Measurements from ENCODE around the gene ERVMER34-1.
A peak's percentile ranks its signal among the peaks of the same experiment; 100 is the strongest.

ERVMER34-1 gene

GRCh38 chr4:52716364-52717151 is 34.7 kb downstream of the ERVMER34-1 start:
- no peak for DNase-seq

GRCh38 chr4:52715914-52716313 is 35.3 kb downstream of the ERVMER34-1 start:
- DNase-seq: no peak

DNA sequence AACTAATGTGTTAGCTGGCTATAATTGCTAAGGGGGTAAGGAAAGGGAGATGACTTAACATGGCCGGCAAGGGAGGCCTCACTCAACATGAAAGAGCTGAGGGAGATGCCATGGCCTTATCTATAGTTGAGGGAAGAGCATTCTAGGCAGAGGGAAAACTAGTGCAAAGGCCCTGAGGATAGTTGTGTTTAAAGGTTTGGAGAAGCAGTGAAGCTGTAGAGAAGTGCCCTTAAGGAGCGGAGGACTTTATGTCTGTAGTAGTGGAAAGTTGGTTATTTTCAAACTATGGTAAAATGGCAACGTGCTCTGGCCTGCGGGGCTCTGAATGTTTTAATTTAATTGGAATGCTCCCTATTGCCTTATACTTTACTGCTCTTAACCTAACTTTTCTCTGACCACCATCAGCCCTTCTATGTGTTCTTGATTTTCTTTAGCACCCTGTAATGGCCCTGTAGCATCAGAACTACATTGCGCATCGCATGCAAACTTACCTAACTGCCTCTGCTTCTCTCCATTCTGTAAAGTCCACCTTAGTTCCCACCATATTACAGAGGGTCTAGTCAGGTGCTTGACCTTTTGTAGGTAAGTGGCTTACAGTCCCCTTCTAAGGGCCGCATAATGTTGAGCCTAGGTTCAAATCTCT is 35.8 kb downstream of the ERVMER34-1 start:
- no peak for DNase-seq

DNA sequence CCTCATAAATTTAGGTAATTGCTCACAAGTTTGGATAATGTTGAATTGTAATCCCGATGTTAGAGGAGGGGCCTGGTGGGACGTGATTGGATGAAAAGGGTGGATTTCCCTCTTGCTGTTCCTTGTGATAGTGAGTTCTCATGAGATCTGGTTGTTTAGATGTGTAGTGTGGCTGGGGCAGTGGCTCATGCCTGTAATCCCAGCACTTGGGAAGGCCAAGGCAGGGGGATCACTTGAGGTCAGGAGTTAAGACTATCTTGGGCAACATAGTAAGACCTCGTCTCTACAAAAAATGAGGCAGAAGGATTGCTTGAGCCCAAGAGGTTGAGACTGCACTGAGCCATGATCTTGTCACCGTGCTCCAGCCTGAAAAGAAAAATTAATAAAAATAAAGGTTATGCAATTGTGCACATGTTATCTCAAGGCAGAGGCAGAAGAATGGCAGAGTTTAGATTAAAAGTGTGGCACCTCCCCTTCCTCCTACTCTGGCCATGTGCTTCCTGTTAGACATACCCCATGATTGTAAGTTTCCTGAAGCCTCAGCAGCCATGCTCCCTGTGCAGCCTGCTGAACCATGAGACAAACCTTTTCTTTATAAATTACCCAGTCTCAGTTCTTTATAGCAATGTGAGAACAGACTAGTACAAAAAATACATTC is 36.5 kb downstream of the ERVMER34-1 start:
- no peak for DNase-seq

DNA sequence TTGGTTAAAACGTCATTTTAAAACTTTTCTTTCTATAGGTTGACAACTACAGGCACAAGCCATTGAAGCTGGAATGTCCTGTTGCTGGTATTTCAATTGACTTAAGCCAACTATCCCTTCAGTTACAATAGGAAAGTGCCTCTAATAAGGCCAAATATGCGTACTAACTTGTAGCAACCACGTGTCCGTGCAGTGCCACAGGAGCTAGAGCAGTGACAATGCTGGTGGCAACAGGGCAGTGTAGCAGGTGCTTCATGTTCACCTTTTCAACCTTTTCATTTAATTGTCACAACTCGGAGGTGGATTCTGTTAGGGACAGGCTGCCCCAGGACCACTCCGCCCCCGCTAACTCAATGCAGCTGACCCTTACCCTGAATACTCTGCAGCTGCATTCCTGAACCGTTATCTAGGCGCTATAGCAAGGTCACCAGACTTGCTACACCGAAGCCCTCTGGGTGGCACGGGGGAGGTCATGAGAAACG is 37.7 kb downstream of the ERVMER34-1 start:
- no peak for DNase-seq

- peak; percentile 96 for DNase-seq
Observed at GRCh38 chr4:52712251-52713130, 38.7 kb downstream of the ERVMER34-1 start.

DNA sequence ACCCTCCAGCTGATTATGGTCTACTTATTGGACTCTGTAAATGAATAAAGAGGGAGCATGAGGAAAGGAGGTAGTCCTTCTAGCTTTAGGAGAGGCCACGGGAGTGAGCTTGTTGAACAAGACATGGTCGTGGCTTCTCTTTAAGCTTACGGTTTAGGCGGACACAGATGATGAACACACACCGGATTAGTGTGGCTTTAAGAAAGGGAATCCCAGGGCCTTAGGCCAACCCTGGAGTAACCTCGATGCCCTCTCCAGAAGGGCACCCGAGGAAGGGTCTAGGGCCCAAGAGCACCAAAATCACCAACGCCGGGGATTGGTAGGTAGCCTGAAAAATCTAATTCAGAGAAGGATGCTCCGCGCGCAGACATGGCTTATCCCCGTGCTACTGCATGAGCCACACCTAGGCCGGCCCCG is 39.4 kb downstream of the ERVMER34-1 start:
- DNase-seq: no peak

DNA sequence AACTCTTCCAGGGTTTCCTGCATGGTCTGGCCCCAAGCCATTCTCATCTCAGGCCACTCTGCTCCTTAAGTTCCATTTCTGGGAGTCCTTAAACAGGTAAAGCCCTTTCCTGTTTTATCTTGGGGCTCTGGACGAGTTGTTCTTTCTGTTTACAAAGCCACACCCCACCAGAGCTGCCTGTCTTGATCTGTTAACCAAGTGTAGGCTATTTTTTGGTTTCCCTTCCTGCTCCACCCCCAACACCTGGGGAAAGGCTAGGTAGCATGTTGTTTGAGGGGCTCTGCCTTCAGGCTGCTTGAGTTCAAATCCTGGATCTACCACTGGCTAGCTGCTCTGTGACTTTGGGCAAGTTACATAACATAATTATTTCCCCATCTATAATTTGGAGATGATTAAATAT is 40.0 kb downstream of the ERVMER34-1 start:
- no peak for DNase-seq

DNA sequence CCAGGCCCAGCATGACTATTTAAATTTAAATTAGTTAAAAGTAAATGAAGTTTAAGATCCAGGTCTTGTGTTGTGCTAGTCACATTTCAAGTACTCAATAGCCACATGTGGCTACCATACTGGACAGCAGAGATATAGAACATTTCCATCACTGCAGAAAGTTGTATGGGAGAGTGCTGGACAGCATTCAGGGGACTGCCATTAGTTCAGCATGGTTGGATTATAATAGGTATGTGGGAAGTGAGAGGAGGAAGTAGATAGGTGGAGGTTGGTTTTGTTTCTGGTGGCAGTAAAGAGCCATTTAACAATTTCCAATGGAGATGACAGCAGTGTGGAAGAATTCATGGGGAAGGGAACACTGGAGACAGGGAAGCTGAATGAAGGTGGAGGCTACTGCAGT is 42.1 kb downstream of the ERVMER34-1 start:
- DNase-seq: no peak

DNA sequence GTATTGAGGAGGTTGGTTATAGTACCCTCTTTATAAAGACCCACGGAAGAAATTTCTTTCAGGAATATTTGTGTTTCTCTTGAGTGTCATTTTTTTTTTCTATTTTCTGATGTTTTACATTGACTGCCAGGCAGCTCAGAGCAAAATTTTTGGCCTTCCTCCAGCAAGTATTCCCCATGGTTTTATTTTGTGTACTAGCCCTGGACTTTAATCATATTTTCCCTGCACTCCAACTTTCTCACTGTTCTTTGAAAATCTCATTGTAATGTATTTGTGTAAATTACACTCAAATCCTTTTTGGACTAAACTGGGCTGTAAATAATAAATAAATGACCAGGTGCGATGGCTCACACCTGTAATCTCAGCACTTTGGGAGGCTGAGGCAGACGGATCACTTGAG is 46.6 kb downstream of the ERVMER34-1 start:
- no peak for DNase-seq

GRCh38 chr4:52704133-52704532 is 47.1 kb downstream of the ERVMER34-1 start:
- no peak for DNase-seq

DNA sequence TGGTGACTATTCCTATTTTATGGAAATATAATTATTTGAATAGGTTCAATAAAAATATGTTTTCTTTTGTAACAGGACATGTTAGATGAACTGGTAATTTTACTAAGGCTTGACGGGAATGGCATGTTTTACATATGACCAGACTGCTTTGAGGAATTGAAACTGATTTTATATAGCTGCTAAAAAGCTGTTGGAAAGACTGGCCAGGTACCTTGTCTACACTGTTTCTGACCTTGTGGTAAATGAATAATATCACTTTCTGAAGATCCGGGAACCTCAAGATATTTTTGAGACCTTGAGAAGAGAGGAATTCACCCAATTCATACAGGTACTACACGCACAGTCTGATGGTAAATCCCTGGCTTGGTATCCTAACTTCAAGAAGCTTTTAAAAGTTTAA is 50.0 kb downstream of the ERVMER34-1 start:
- DNase-seq: no peak

GRCh38 chr4:52694936-52695335 is 56.3 kb downstream of the ERVMER34-1 start:
- DNase-seq: no peak

- no peak for DNase-seq
Observed at GRCh38 chr4:52693492-52693891, 57.7 kb downstream of the ERVMER34-1 start.

All from activated CD4-positive, alpha-beta T cell treated with anti-CD3 and anti-CD28 coated beads, Interleukin-2, amount 50 U/mL, for 1 hour (primary cell).